IMR-90 (cell line): ENCODE data around the gene CEBPE. TPM values are rescaled to one million over a fixed set of nuclear protein-coding genes. Genes with fewer than 3 reads are reported as not detected.

Experiments
- ATAC-seq: fragments of 200-7000 bp; cut with Tn5 transposase; 2 replicates; pipeline ENCODE4 v1.9.1; 2020; ENCODE audit warnings: low read depth, mild to moderate bottlenecking, moderate library complexity
- BruUV-seq: library from RNA; stranded (reverse); fragments of 400-500 nt; replicated peaks from 2 replicates; lab custom pipeline; 2021; lab: Mats Ljungman, UMichigan
- CTCF ChIA-PET: fragments of 300-600 bp; formaldehyde crosslinking; extraction: SDS; loops from one replicate; lab custom pipeline; 2021; ENCODE audit warnings: antibody characterized with exemption; lab: Yijun Ruan, JAX
- POLR2A ChIA-PET: fragments of 300-600 bp; sonication (Branson Sonifier 250); formaldehyde crosslinking; loops from one replicate; lab custom pipeline; 2022; ENCODE audit warnings: antibody characterized with exemption; ENCODE audit not compliant: unreplicated experiment; lab: Charles Lee
- DNase-seq: peaks from one replicate; pipeline ENCODE4 v3.0.0; 2013
- H2AFZ ChIP-seq: replicated peaks from 2 replicates; pipeline ENCODE3; 2013; ENCODE audit warnings: low read length, mild to moderate bottlenecking; ENCODE audit not compliant: poor library complexity
- H2AK5ac ChIP-seq: 2 replicates; pipeline ENCODE4 v1.6.1; 2013; ENCODE audit warnings: low read depth, low read length, inconsistent platforms
- H2AK9ac ChIP-seq: replicated peaks from 2 replicates; pipeline ENCODE3; 2013; ENCODE audit warnings: mild to moderate bottlenecking, low read depth, low read length, moderate library complexity; ENCODE audit not compliant: poor library complexity
- H2BK120ac ChIP-seq: 2 replicates; pipeline ENCODE4 v1.6.1; 2013; ENCODE audit warnings: low read depth, low read length, inconsistent platforms
- H2BK15ac ChIP-seq: 3 replicates; pipeline ENCODE4 v1.6.1; 2013; ENCODE audit warnings: low read depth, low read length, inconsistent platforms
- H2BK20ac ChIP-seq: 2 replicates; pipeline ENCODE4 v1.6.1; 2013; ENCODE audit warnings: low read depth, mild to moderate bottlenecking, inconsistent platforms, low read length, moderate library complexity
- H2BK5ac ChIP-seq: 2 replicates; pipeline ENCODE4 v1.6.1; 2013; ENCODE audit warnings: mild to moderate bottlenecking, low read depth, low read length, inconsistent platforms; ENCODE audit not compliant: poor library complexity, severe bottlenecking
- H3K14ac ChIP-seq: replicated peaks from 2 replicates; pipeline ENCODE4 v1.6.1; 2013; ENCODE audit warnings: low read depth, low read length, inconsistent platforms
- H3K18ac ChIP-seq: 2 replicates; pipeline ENCODE4 v1.6.1; 2013; ENCODE audit warnings: low read depth, low read length, control low read depth
- H3K23ac ChIP-seq: 2 replicates; pipeline ENCODE4 v1.6.1; 2013; ENCODE audit warnings: low read depth, low read length, inconsistent platforms
- H3K27ac ChIP-seq: 2 replicates; pipeline ENCODE4 v1.5.1; 2013; ENCODE audit warnings: mild to moderate bottlenecking, control low read depth, low read length; ENCODE audit not compliant: insufficient read depth
- H3K27me3 ChIP-seq: 2 replicates; pipeline ENCODE4 v1.6.1; 2013; ENCODE audit warnings: low read length; ENCODE audit not compliant: control insufficient read depth, insufficient read depth
- H3K36me3 ChIP-seq: 2 replicates; pipeline ENCODE4 v1.6.1; 2013; ENCODE audit warnings: low read length, mixed read lengths; ENCODE audit not compliant: control insufficient read depth, insufficient read depth
- H3K4ac ChIP-seq: 2 replicates; pipeline ENCODE4 v1.6.1; 2013; ENCODE audit warnings: low read depth, low read length, inconsistent platforms
- H3K4me1 ChIP-seq: 2 replicates; pipeline ENCODE4 v1.6.1; 2013; ENCODE audit warnings: low read length, mixed read lengths; ENCODE audit not compliant: control insufficient read depth, insufficient read depth
- H3K4me2 ChIP-seq: 2 replicates; pipeline ENCODE4 v1.6.1; 2013; ENCODE audit warnings: low read depth, mild to moderate bottlenecking, control low read depth, low read length, moderate library complexity
- H3K4me3 ChIP-seq: 2 replicates; pipeline ENCODE4 v1.5.1; 2013; ENCODE audit warnings: low read depth, mild to moderate bottlenecking, control low read depth, low read length, moderate library complexity; ENCODE audit not compliant: insufficient read depth
- H3K56ac ChIP-seq: 2 replicates; pipeline ENCODE4 v1.6.1; 2013; ENCODE audit warnings: low read length, inconsistent platforms; ENCODE audit not compliant: insufficient read depth; ENCODE audit errors: extremely low read depth
- H3K79me1 ChIP-seq, 2 experiments: 2 replicates each; pipeline ENCODE4 v1.6.1; 2013; ENCODE audit warnings: low read length in 2 of 2, inconsistent platforms in 1 of 2, low read depth in 1 of 2
- H3K9ac ChIP-seq: 2 replicates; pipeline ENCODE4 v1.6.1; 2013; ENCODE audit warnings: low read depth, low read length, control low read depth
- H3K9me1 ChIP-seq: 2 replicates; pipeline ENCODE4 v1.6.1; 2013; ENCODE audit warnings: low read length, inconsistent platforms; ENCODE audit not compliant: insufficient read depth
- H3K9me3 ChIP-seq: 2 replicates; pipeline ENCODE4 v1.6.1; 2013; ENCODE audit warnings: low read length; ENCODE audit not compliant: control insufficient read depth, insufficient read depth
- H4K20me1 ChIP-seq: 2 replicates; pipeline ENCODE4 v1.6.1; 2013; ENCODE audit warnings: low read length, inconsistent platforms; ENCODE audit not compliant: insufficient read depth
- H4K5ac ChIP-seq: 2 replicates; pipeline ENCODE4 v1.6.1; 2013; ENCODE audit warnings: mild to moderate bottlenecking, low read depth, low read length, control low read depth
- H4K8ac ChIP-seq, 2 experiments: 2 replicates each; pipeline ENCODE4 v1.6.1; 2013; ENCODE audit warnings: low read depth in 2 of 2, low read length in 2 of 2, control low read depth in 1 of 2, inconsistent platforms in 1 of 2
- H4K91ac ChIP-seq: 2 replicates; pipeline ENCODE4 v1.6.1; 2013; ENCODE audit warnings: low read depth, low read length, inconsistent platforms; ENCODE audit not compliant: insufficient read depth
- CHD1 ChIP-seq: IDR thresholded peaks from 2 replicates; pipeline ENCODE4 v1.6.1; 2012; ENCODE audit warnings: low read depth, low read length, improper control_type of control experiment
- MXI1 ChIP-seq: IDR thresholded peaks from 2 replicates; pipeline ENCODE4 v1.6.1; 2012; ENCODE audit warnings: low read depth, mild to moderate bottlenecking, low read length, moderate library complexity, borderline replicate concordance
- NFE2L2 ChIP-seq: fragments of 150-350 bp; IDR thresholded peaks from 2 replicates; pipeline ENCODE4 v1.6.1; 2016; ENCODE audit warnings: low read depth, mild to moderate bottlenecking, low read length
- RAD21 ChIP-seq: IDR thresholded peaks from 2 replicates; pipeline ENCODE4 v1.6.1; 2012; ENCODE audit warnings: low read length, improper control_type of control experiment
- RCOR1 ChIP-seq: IDR thresholded peaks from 2 replicates; pipeline ENCODE4 v1.6.1; 2012; ENCODE audit warnings: mild to moderate bottlenecking, low read length, improper control_type of control experiment; ENCODE audit not compliant: insufficient replicate concordance
- WGBS, 2 experiments: methylation state at CpG; one replicate each; pipeline versions ENCODE4 v1.1.5 to v1.1.7; 2013; ENCODE audit warnings: missing lambda C conversion rate in 2 of 2; ENCODE audit not compliant: insufficient read length in 1 of 2; ENCODE audit errors: extremely low coverage in 2 of 2; 5-methylcytosine and 5-hydroxymethylcytosine counted together
- dilution Hi-C: fragments of 300-500 bp; cut with HindIII; formaldehyde crosslinking; loops from one replicate; pipeline ENCODE4 v1.14.3; 2018; ENCODE audit warnings: low sequenced_read_pairs; ENCODE audit not compliant: unreplicated experiment
- in situ Hi-C: fragments of 300-500 bp; cut with MboI; formaldehyde crosslinking; loops from 3 replicates; pipeline ENCODE4 v1.14.3; 2019; ENCODE audit warnings: low sequenced_read_pairs, inconsistent platforms, mixed read lengths
- intact Hi-C: fragments of 100-400 bp; cut with micrococcal nuclease; formaldehyde crosslinking; loops from 2 replicates; pipeline ENCODE4 v1.10.0; 2022
- polyA plus RNA-seq, 3 experiments: library from polyadenylated mRNA; depleted of rRNA; stranded (reverse); fragments of >200 nt; gene quantifications; 2 replicates each; pipeline ENCODE4 v1.2.3, GENCODE V29; 2012; ENCODE audit warnings: low replicate concordance in 1 of 3
- total RNA-seq: library from RNA; depleted of rRNA; stranded (reverse); fragments of >200 nt; gene quantifications from 2 replicates; pipeline ENCODE4 v1.2.3, GENCODE V29; 2012
- TF ChIP-seq, protein P1 (sequence below): fragments of 150-350 bp; IDR thresholded peaks from 2 replicates; pipeline ENCODE4 v1.6.1; 2016; ENCODE audit warnings: low read depth, mild to moderate bottlenecking, low read length, moderate library complexity, borderline replicate concordance

The CEBPE gene
- total and polyA plus RNA-seq, 2 of the 4 experiments (the other 2 are of a cell fraction), result 0.05 TPM; not detected in 1

GRCh38 chr14:23147676-23148075 is 28.6 kb upstream of the CEBPE start:
- TF ChIP-seq RAD21, result no peak
- TF ChIP-seq, protein P1, sequence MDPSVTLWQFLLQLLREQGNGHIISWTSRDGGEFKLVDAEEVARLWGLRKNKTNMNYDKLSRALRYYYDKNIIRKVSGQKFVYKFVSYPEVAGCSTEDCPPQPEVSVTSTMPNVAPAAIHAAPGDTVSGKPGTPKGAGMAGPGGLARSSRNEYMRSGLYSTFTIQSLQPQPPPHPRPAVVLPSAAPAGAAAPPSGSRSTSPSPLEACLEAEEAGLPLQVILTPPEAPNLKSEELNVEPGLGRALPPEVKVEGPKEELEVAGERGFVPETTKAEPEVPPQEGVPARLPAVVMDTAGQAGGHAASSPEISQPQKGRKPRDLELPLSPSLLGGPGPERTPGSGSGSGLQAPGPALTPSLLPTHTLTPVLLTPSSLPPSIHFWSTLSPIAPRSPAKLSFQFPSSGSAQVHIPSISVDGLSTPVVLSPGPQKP, result no peak
- no peak for TF ChIP-seq RCOR1
- TF ChIP-seq NFE2L2, result no peak
- no peak for TF ChIP-seq MXI1
- no peak for TF ChIP-seq CHD1
- no peaks in the 10 kb centered on the region for H3K36me3 ChIP-seq
- no peak; the same call in 1 of the 2 replicates for ATAC-seq
- no peak overlapping the region for H2BK20ac ChIP-seq
- ChIA-PET CTCF (interaction anchor here (1.4 kb wide), 1 partner anchor 39 kb away, joined by 3 read pairs; no protein-coding TSS in a partner anchor), POLR2A (no interaction called here)
- H3K79me1 ChIP-seq, result no peaks in the 10 kb centered on the region
- in situ Hi-C loops, result no loop called here
- no peak overlapping the region for H2AK5ac ChIP-seq
- H2BK120ac ChIP-seq, result no peak overlapping the region
- no peak overlapping the region for H4K91ac ChIP-seq
- no TSS peak for BruUV-seq
- H3K4me3 ChIP-seq, result no peak overlapping the region
- H2AFZ ChIP-seq, result no peak overlapping the region
- H3K4me1 ChIP-seq, result no peaks in the 10 kb centered on the region
- H2AK9ac ChIP-seq, result no peak overlapping the region
- peak; percentile 42 for DNase-seq
- H2BK5ac ChIP-seq, result no peak overlapping the region
- H3K14ac ChIP-seq, result no peak overlapping the region
- H3K9me3 ChIP-seq, result 0 out of 2 replicates have a peak, but pooled peaks cover 2% of the 10 kb centered on the region
- intact Hi-C loops, result no loop called here
- no peaks in the 10 kb centered on the region for H4K20me1 ChIP-seq
- H3K4ac ChIP-seq, result no peak overlapping the region
- H3K9me1 ChIP-seq, result no peaks in the 10 kb centered on the region
- H3K23ac ChIP-seq, result no peak overlapping the region
- no peak overlapping the region for H3K9ac ChIP-seq
- H3K27ac ChIP-seq, result no peak overlapping the region
- H3K4me2 ChIP-seq, result no peak overlapping the region
- peaks cover 17% of the 10 kb centered on the region for H3K27me3 ChIP-seq
- no peak overlapping the region for H2BK15ac ChIP-seq
- dilution Hi-C loops, result no loop called here
- no peak overlapping the region for H3K18ac ChIP-seq
- WGBS, 2 experiments, result no CpG with 5 or more reads among the region's 1 CpG
- no peak overlapping the region for H3K56ac ChIP-seq
- H4K8ac ChIP-seq, result no peak overlapping the region
- H4K5ac ChIP-seq, result no peak overlapping the region
